ENCODE measurements around the gene ANGPTL4. TPM values are rescaled to one million over a fixed set of nuclear protein-coding genes. Genes with fewer than 3 reads are reported as not detected.

ANGPTL4 gene
- total RNA-seq, 1 experiment from 2014 or later, result 32.8 TPM

Small RNA genes lying within 50 kb of the gene (microRNA-seq; reads per million reads assigned to microRNA genes)
- gene MIR4999, result 3.2 reads per million, percentile 23 among the genes with 10 or more reads in this experiment

Other genes with a start within 250 kb of the ANGPTL4 start
- not detected in 2 replicates for gene FBN3, start 214.6 kb upstream of the ANGPTL4 start, total RNA-seq (2022)
- 1.1 and 1.5 TPM in 2 replicates for gene CERS4, start 154.8 kb upstream of the ANGPTL4 start, total RNA-seq (2022)
- 39.2 and 68.8 TPM in 2 replicates for gene CD320, start 55.8 kb upstream of the ANGPTL4 start, total RNA-seq (2022)
- 83.2 and 91.8 TPM in 2 replicates for gene NDUFA7, start 42.8 kb upstream of the ANGPTL4 start, total RNA-seq (2022)
- 2,247 and 2,362 TPM in 2 replicates for gene RPS28, start 42.7 kb upstream of the ANGPTL4 start, total RNA-seq (2022)
- 0.79 and 1.2 TPM in 2 replicates for gene KANK3, start 20.9 kb upstream of the ANGPTL4 start, total RNA-seq (2022)
- 67.2 and 73.3 TPM in 2 replicates for gene RAB11B, start 26.2 kb downstream of the ANGPTL4 start, total RNA-seq (2022)
- 8.3 and 11.5 TPM in 2 replicates for gene MARCHF2, start 49.1 kb downstream of the ANGPTL4 start, total RNA-seq (2022)
- 149 and 161 TPM in 2 replicates for gene HNRNPM, start 80.8 kb downstream of the ANGPTL4 start, total RNA-seq (2022)
- gene PRAM1, start 138.5 kb downstream of the ANGPTL4 start, total RNA-seq (2022), result 0.15 TPM in 1 of 2 replicates, not detected in the other
- 16.3 and 27.2 TPM in 2 replicates for gene ZNF414, start 150.0 kb downstream of the ANGPTL4 start, total RNA-seq (2022)
- 0.16 and 0.27 TPM in 2 replicates for gene MYO1F, start 213.3 kb downstream of the ANGPTL4 start, total RNA-seq (2022)
- gene ADAMTS10, start 246.6 kb downstream of the ANGPTL4 start, total RNA-seq (2022), result not detected in 2 replicates

Data from MCF 10A (cell line).